ACC112 (cell line): ENCODE results near the gene MYLK4.

ENCODE experiments used
- H2AFZ ChIP-seq: fragments of 200-600 bp; sonication (generic); one replicate; pipeline ENCODE4 v1.6.0; 2017; ENCODE audit warnings: antibody characterized with exemption, low read length; ENCODE audit not compliant: unreplicated experiment
- H3K27ac ChIP-seq: fragments of 200-600 bp; sonication (generic); 2 replicates; pipeline ENCODE4 v1.5.1; 2014; ENCODE audit warnings: low read depth, mild to moderate bottlenecking, antibody characterized with exemption, low read length, moderate library complexity
- H3K27me3 ChIP-seq: fragments of 200-600 bp; sonication (generic); 2 replicates; pipeline ENCODE4 v1.6.1; 2014; ENCODE audit warnings: mild to moderate bottlenecking, antibody characterized with exemption, low read length, moderate library complexity, mixed read lengths; ENCODE audit not compliant: insufficient read depth
- H3K36me3 ChIP-seq: fragments of 200-600 bp; sonication (generic); 2 replicates; pipeline ENCODE4 v1.6.1; 2016; ENCODE audit warnings: mild to moderate bottlenecking, antibody characterized with exemption, low read length, moderate library complexity, mixed read lengths; ENCODE audit not compliant: insufficient read depth
- H3K4me1 ChIP-seq: fragments of 200-600 bp; sonication (generic); one replicate; pipeline ENCODE4 v1.6.1; 2016; ENCODE audit warnings: low read length, mixed read lengths; ENCODE audit not compliant: insufficient read depth, unreplicated experiment, control insufficient read depth
- H3K4me3 ChIP-seq: fragments of 200-600 bp; sonication (generic); 2 replicates; pipeline ENCODE4 v1.5.1; 2014; ENCODE audit warnings: mild to moderate bottlenecking, low read depth, low read length
- H3K79me2 ChIP-seq: fragments of 200-600 bp; sonication (generic); one replicate; pipeline ENCODE4 v1.6.0; 2016; ENCODE audit warnings: low read length; ENCODE audit not compliant: control insufficient read depth, unreplicated experiment, insufficient read depth

The MYLK4 gene

DNA sequence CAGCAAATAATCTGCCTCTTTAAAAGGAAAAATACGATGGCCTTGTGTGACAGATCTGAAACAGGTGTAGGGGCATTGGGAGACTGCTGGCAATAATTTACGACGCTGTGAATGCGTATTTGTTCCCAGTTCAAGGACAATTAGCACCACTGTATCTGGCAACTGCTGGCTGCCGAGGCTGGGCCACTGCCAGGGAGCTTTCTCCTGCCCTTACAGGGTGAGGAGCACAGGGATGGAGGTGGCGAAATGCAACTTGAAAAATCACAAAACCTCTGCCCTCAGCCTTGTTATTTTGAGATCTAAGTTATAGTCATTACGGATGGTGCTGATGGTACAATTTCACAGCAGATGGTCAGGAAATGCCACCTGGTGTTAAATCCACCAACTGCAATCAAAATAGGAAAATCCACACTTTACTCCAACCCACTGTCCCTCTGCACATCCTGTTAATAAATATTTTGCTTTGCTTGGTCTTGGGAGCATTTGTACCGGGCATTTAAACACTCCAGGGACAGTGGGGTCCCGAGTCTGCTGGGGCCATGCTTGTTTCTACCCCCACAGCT lies 6.4 kb downstream of the MYLK4 start:
- no peak overlapping the region for H3K27ac ChIP-seq
- H3K4me1 ChIP-seq: peaks cover 8% of the 10 kb centered on the region
- H3K36me3 ChIP-seq: no peaks in the 10 kb centered on the region
- no peaks in the 10 kb centered on the region for H3K79me2 ChIP-seq
- H3K27me3 ChIP-seq: no peaks in the 10 kb centered on the region
- no peak overlapping the region for H3K4me3 ChIP-seq
- H2AFZ ChIP-seq: no peak overlapping the region

DNA sequence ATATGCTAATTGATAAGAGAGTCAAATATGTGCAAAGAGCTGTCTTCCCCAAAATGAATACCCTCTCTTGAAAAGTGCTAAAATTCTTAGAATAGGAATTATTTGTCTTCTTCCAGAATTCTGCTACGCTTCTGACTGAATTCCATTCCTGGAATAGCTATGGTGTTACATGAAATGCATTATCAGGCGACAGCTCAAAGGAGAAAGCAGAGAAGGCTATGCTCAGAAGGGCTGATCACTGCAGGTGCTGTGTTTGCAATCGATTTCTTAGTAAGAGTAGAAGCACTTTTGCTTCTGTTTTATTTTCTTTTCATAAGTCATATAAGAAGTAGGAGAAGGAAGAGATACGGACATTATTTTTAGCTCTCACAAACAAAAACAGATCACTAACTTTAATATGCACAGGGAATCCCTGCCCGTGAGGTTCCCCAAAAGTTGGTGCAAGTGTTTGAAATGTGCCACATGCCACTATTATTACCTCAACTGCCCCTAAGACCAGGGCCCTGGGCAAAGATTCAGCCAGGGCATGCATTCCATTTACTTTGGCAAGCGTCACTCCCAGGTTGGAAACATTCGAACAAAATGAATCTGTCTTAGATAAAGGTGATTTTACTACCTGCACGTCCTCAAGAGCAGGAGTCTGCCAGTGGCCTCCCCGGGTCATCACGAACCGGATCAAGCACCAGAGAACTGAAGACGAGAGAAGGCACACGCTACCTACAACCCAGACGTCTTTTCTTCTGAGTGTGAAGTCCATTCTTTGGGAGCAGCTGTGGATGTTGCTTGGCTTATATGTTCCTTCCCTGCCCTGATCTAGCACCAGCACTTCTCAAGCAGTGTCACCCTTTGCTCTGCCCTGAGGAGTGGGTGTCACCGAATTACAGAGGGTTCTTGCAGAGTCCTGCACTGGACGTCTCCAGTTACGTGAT lies 7.2 kb downstream of the MYLK4 start:
- Histone ChIP-seq H2AFZ (no peak overlapping the region), H3K27me3 (no peaks in the 10 kb centered on the region), H3K27ac (no peak overlapping the region)

DNA sequence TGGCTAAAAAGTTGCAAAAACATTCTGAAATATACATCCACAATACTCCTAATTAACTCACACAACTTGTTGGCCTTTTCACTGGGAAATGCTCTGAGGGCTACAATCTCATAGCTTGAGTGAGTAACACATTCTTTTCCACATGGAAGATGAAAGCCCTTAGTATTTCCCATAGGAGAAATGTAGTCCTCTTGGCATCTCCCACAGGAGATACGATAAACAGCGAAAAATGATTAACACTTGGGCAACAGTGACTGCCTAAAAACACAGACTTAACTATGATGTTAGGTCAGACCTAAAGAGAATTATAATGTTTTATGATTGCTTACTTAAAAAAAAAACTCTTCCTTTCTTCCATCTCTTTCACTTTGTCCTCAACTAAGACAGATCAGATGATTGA lies 9.0 kb downstream of the MYLK4 start:
- Histone ChIP-seq H3K4me1 (peaks cover 15% of the 10 kb centered on the region), H3K79me2 (no peaks in the 10 kb centered on the region), H3K27me3 (no peaks in the 10 kb centered on the region), H3K4me3 (no peak overlapping the region), H2AFZ (no peak overlapping the region), H3K27ac (no peak overlapping the region), H3K36me3 (no peaks in the 10 kb centered on the region)

More for the DNA sequence above, 7.2 kb downstream of the MYLK4 start:
- H3K4me1 ChIP-seq: peaks cover 11% of the 10 kb centered on the region
- H3K79me2 ChIP-seq: no peaks in the 10 kb centered on the region
- H3K36me3 ChIP-seq: no peaks in the 10 kb centered on the region
- no peak overlapping the region for H3K4me3 ChIP-seq

DNA sequence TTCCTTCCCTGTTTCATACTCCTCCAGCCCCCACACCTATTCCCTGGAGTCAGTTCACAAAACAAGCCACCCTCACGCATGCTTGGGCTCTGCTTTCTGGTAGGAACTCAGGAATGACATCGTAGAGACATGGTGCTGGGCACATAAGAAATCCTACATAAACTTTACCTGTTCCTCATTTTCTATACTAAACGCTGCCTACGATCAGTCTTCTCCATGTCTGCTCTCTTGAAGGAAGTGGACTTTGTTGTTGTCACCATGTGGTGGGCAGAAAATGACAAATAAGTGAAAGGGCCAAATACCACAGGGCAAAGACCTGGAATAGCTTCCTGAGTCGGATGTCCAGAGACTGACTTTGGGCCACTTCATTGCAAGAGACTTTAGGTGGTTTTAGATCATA lies 10.1 kb downstream of the MYLK4 start:
- Histone ChIP-seq H2AFZ (no peak overlapping the region), H3K4me3 (no peak overlapping the region), H3K79me2 (no peaks in the 10 kb centered on the region)

DNA sequence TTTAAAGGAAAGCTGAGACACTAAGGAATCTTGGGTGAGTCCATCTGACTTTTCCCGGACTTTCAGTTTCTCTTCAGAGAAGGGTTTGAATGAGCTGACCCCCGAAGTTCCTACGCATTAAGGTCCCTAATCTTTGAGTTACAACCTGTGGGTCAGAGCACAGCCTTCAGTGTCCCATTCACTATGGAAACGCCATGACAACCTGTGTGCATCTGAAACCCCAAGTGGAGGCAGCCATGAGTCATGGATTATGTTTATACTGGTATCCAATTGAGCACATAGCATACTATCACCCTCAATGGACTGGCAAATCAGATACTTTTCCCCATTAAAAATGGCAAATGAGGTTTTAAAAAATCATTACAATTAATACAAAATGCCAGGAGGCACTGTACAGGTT lies 11.4 kb downstream of the MYLK4 start:
- no peak overlapping the region for H2AFZ ChIP-seq
- H3K79me2 ChIP-seq: no peaks in the 10 kb centered on the region

More for the DNA sequence above, 10.1 kb downstream of the MYLK4 start:
- Histone ChIP-seq H3K27ac (no peak overlapping the region), H3K36me3 (no peaks in the 10 kb centered on the region), H3K4me1 (peaks cover 15% of the 10 kb centered on the region), H3K27me3 (no peaks in the 10 kb centered on the region)

DNA sequence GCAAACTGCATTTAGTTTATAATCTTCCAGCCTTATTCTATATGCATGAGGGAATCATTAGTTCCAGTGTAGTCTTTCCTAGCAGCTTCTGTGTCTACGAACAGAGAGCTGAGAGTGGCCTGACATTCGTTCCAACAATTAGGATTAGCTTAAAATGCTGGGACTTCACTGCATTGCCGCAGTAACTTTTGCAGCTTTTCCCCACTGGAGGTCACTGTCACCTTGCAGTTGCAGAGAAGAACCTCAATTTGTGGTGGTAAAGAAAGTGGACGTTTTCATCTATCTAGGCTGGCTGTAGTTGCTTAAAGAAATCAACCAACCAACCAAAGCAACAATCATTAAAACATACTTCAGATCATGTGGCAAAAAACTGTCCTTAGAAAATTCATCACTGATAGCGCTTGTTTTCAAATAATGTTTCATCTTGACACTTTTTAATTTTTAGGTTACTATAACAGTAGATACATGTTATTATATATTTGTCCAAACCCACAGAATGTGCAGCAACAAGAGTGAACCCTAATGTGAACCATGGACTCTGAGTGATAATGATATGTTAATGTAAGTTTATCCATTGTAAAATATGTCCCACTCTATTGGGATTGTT lies 12.2 kb downstream of the MYLK4 start:
- Histone ChIP-seq H3K4me1 (peaks cover 15% of the 10 kb centered on the region), H2AFZ (no peak overlapping the region), H3K79me2 (no peaks in the 10 kb centered on the region), H3K27me3 (no peaks in the 10 kb centered on the region), H3K27ac (no peak overlapping the region; the same call in 1 of the 2 replicates), H3K36me3 (no peaks in the 10 kb centered on the region), H3K4me3 (no peak overlapping the region)

More for the DNA sequence above, 11.4 kb downstream of the MYLK4 start:
- Histone ChIP-seq H3K27ac (peak overlapping the region; percentile 27; the same call in 1 of the 2 replicates), H3K4me1 (peaks cover 15% of the 10 kb centered on the region), H3K36me3 (no peaks in the 10 kb centered on the region), H3K4me3 (no peak overlapping the region), H3K27me3 (no peaks in the 10 kb centered on the region)

DNA sequence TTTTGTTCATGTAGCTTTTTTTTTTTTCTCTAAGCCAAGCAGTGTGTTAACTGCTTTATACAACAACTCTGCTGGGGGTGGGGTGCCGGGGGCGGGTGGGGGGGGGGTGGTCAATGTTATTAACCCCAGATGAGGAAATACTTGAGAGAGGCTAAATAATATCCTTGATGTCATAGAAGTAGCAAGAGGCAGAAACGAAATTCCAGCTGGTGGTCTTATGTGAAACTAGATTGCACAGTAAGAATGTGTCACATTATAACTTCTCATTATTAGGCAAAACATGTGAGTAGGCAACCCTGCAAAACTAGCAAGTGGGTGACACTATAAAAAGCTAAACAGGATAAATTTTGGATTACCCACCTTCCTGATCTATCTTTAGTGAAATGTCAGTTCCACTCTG lies 12.8 kb downstream of the MYLK4 start:
- H2AFZ ChIP-seq: no peak overlapping the region
- peaks cover 15% of the 10 kb centered on the region for H3K4me1 ChIP-seq

DNA sequence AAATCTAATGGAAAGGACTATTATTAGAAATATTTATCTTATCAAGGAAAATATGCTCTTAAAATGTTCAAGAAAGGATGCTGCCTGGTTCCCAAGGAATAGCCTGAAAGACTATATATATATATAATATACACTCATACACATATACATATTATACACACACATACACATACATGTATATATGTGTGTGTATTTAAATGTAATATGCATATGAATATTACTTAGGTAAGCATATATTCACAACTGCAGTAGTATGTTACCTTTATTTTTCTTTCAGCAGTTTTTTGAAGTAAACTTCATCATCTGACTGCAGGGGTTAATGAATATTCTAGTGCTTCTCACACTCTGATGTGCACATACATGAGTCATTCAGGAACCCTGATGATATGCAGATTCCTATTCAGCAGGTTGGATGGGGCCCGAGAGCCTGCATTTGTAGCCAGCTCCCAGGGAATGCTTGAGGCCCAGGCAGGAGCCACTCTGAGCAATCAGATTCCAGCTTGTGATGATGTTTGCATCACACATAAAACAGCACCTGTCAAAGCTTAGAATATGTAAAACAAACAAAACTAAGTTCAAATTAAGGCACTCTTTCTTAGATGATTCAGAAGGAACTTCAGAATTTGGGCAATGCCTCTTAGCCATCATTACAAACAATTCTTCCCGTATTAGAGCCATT lies 16.1 kb downstream of the MYLK4 start:
- H2AFZ ChIP-seq: no peak overlapping the region
- H3K4me3 ChIP-seq: no peak overlapping the region
- peaks cover 15% of the 10 kb centered on the region for H3K4me1 ChIP-seq
- no peak overlapping the region for H3K27ac ChIP-seq
- H3K36me3 ChIP-seq: no peaks in the 10 kb centered on the region
- H3K79me2 ChIP-seq: no peaks in the 10 kb centered on the region
- H3K27me3 ChIP-seq: no peaks in the 10 kb centered on the region

More for the DNA sequence above, 12.8 kb downstream of the MYLK4 start:
- H3K79me2 ChIP-seq: no peaks in the 10 kb centered on the region
- no peak overlapping the region for H3K4me3 ChIP-seq
- H3K27me3 ChIP-seq: no peaks in the 10 kb centered on the region
- H3K27ac ChIP-seq: no peak overlapping the region
- no peaks in the 10 kb centered on the region for H3K36me3 ChIP-seq

DNA sequence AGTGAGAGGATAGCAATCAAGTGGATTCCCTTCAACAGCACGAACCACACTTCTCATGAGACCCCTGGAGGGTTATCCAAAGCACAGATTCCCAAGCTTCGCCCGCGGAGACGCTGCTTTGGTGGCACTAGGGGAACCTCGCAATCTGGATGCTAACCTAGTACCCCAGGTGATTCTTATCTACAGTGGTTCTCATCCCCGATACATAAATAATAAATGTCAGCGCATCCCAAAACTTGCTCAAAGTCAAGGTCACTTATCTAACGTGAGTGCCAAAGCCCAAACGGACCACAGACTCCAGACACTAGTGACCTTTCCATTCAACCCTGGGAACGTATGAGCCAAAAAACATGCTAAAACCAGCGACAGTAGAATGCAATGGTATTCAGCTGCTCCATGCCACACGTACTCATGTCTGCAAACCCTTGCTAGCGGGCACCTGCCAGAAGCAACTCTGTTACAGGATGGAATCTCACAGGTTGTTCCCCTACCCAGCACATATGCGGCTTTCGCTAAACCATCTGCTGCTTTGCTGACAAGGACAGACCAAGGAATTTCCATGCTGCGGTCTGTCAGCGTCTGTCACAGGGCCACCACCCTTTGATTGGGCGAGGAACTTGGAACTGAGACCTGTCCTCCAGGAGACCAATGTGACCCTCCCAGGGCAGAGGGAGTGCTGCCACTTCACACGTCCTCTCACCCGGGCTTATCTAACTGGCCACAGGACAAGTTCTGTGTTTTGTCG lies 16.8 kb downstream of the MYLK4 start:
- Histone ChIP-seq H3K27me3 (no peaks in the 10 kb centered on the region), H3K4me3 (no peak overlapping the region), H3K36me3 (no peaks in the 10 kb centered on the region), H3K4me1 (peaks cover 8% of the 10 kb centered on the region), H2AFZ (no peak overlapping the region), H3K79me2 (no peaks in the 10 kb centered on the region), H3K27ac (no peak overlapping the region)

DNA sequence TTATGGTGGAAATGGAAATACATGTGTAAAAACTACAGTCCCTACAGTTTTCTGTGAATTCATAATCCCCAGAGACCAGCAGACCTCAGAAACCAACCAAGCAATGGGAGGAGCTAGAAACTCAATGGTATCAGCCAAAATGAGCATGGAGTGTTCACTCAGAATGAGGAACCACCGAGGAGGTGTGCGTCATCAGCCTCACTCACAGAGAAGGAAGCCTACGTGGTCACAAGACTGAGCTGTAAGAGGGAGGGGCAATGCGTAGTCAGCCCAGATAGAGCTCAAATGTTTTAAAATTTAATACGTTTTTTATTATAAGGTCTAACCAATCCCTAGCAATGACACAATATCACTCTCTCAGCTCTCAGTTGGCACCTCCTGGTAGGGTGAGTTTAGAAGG lies 17.4 kb downstream of the MYLK4 start:
- Histone ChIP-seq H3K4me1 (peaks cover 8% of the 10 kb centered on the region), H2AFZ (no peak overlapping the region)

More for the DNA sequence above, 17.4 kb downstream of the MYLK4 start:
- Histone ChIP-seq H3K79me2 (no peaks in the 10 kb centered on the region), H3K36me3 (no peaks in the 10 kb centered on the region), H3K27me3 (no peaks in the 10 kb centered on the region), H3K4me3 (no peak overlapping the region), H3K27ac (no peak overlapping the region)
